Right renal cortex interstitium (tissue), 3 donors: ENCODE results near the gene HDAC11. TPM values are rescaled to one million over a fixed set of nuclear protein-coding genes. Genes with fewer than 3 reads are reported as not detected.
"Not testable (repeated sequence)": the region's sequence is repeated elsewhere in the genome, so short reads cannot be mapped to it uniquely, and the experiment has no call there.

ENCODE experiments used
- DNase-seq, 3 donors: peaks; one replicate each; pipeline ENCODE4 v3.0.0-alpha.2; 2013; ENCODE audit warnings: low read depth in 3 of 3, low spot score in 2 of 3
- polyA plus RNA-seq, 3 donors: library from polyadenylated mRNA; unstranded; fragments of 120-200 nt; gene quantifications; one replicate each; pipeline ENCODE4 v1.2.1, GENCODE V29; 2013; ENCODE audit not compliant: insufficient read length in 3 of 3

Gene HDAC11
- polyA plus RNA-seq, 3 donors = 16.7 to 22.1 (median 17.3) TPM

DNA sequence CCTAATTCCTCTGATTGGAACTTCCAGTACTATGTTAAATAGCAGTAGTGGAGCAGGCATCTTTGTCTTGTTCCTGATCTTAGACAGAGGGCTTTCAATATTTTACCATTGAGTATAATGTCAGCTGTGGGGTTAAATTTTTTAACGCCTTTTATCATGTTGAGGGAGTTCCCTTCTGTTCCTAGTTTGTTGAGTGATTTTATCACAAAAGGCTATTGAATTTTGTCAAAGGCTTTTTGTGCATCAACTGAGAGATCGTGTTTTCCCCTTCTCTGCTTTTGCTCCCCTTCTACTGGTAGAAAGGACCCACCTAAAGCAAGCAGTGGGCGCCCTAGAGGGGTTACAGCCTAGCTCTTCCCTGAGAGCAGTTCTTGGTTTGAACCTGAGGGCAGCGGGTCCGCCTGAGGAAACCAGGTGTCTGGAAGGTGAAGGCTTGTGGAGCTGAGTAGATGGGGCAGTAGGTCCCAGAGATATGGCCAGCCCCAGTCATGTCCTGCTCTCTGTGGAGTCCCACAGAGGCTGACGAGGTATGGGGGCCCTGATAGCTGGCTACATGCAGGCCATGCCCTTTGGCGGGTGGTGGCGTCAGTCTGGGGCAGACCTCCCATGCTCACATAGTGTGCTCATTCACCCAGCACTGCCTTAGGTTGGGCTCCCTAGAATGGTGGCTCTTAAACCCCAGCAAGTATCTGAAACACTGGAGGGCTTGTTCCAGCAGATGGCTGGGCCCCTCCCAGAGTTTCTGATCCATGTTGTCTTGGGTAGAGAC, 11.3 kb downstream of the HDAC11 start:
- DNase-seq = no peak

DNA sequence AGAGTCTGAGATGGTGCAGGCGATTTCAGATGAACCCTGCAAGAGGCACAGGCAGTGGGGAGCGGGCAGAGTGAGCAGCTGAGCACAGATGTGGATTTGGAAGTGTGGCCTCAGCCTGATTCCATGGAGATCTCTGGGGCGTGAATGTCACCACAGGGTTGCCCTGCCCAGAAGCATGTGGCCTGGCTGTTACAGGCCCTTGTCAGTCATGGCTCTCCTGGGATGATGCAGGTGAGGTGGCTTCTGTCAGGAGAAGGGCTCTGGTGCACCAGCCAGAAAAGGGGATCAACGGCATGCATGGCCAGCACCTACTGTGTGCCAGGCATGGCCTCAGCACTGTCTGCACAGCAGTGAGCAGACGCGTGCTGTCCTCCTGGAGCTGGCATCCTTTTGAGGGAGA, 11.9 kb downstream of the HDAC11 start:
- no peak for DNase-seq

DNA sequence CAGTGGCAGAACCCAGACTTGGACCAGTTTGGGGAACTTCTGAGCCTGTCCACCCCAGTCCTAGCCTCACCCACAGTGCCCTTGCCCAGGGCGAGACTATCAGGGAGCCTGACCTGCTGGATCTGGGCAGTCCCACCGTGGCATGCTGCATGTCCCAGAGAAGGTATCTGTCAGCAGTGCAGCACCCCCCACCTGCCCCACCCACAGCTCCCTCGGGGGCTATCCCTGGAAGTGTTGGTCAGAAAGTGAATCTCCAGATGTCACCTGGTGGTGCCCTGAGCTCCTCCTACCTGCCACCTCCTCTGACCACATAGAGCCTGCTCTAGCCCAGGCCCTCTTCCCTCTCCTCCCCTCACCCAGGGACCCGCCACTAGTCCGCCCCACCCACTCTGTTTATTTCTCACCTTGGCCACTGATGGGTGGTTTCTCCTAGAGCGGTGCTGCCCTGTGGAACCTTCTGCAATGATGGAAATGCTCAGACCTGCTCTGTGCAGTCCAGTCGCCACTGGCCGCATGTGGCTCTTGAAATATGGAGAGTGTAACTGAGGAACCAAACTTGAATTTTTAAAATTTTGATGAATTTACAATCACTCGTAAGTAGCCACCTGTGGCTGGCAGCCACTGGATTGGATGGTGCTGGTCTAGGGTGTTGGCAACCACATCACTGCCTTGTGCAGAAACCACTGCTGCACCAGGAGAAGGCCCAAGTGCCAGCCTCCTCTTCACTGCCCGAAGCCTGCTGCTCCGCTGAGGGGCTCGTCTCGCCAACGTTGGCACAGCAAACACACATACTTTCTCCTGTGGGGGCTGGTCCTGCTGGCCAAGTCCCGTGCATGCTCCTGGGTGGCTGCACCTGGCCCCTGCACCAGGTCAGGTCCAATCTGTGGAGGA, 13.1 kb downstream of the HDAC11 start:
- DNase-seq = no peak

- no peak for DNase-seq
Observed at GRCh38 chr3:13493867-13494441, 13.8 kb downstream of the HDAC11 start.

GRCh38 chr3:13494463-13495350, 14.6 kb downstream of the HDAC11 start:
- DNase-seq = no peak

DNA sequence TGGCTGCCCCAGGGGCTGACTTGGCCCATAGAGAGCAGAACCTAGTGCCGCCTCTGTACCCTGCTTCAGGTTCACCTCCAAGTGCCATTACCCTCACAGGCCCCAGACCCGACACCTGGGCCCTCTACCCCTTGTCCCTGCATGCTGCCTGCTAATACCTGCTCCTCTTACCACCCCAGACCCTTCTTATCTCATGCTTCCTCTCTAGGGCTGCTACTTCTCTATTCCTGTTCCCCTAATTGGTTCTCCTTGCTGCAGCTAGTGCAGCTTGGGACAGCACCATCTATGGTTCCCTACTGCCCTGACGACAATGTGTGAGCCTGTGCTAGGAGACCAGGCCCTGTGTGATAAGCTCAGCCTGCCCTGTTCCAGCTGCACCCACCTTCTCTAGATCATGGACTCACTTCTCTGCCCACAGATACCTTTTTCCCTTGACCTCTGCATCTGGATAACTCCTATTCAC, 15.3 kb downstream of the HDAC11 start:
- no peak for DNase-seq

DNA sequence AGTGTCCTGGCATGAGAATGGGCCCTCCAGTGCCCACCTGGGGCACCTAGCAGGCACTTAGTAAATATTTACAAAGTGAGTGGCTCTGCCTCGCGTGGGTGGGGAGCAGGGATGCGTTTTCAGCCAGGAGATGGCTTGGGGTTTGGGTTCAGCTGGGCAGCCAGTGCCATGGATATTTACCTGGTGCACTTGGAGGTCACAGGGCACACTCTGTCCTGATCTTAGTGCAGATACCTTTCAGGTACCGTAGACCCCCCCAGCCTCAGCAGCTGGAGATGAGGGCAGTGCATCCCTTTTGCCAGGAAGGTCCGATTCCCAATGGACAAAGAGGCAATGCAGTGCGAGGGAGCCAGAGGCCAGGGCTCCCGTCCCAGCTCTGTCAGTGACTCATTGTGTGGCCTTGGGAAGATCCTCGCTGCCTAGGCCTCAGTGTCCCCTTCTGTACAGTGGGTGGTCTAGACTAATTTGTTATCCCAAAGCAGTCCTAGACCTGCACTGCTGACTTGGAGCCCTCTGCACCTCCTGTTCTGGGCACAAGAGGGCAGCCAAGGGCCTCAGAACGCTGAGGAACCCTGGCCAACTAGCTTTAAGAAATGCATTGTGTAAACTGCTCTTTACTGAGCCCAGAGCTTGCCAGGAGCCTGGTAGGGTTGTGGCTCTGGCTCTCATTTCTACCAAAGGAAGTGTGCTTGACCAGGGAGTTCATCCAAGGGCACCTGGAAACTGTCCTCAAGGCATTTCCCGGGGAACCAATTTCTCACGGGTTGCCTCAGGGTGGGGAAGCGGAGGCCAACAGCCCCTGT, 16.0 kb downstream of the HDAC11 start:
- DNase-seq = no peak

- no peak for DNase-seq
Observed at GRCh38 chr3:13496879-13497278, 16.8 kb downstream of the HDAC11 start.

GRCh38 chr3:13497386-13497785, 17.3 kb downstream of the HDAC11 start:
- no peak for DNase-seq

DNA sequence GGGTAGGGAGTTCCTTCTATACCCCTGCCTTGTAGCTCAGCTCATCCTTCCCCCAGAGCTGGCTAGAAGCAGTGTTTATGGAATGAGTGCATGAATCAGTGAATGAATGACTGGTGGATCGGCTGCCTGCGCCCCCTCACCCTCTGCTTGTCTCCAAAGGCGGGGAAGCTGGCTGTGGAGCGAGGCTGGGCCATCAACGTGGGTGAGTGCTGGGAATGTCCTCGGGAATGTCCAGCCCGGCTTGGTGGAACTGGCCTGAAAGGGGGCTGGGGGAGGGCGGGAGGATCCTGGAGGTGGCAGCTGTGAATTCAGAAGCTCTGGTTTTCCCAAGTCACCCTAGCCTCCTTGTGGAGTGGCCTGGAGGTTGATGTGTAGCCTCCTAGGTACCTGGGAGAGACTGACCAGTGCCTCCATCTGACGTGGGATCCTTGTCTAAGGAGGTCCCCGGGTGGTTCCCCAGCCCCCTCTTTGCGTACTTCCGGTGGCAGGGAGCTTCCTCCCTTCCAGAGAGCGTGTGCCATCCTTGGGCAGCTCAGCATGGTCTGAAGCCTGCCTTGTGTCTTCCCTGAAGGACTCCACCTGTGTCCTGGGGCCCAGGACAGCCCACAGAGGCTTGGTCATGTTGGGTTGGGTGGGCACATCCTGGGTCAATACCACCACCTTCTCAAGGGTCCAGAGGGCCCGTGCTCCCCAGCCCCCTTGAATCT, 18.4 kb downstream of the HDAC11 start:
- no peak for DNase-seq

GRCh38 chr3:13499246-13499645, 19.1 kb downstream of the HDAC11 start:
- not testable (repeated sequence) for DNase-seq

DNA sequence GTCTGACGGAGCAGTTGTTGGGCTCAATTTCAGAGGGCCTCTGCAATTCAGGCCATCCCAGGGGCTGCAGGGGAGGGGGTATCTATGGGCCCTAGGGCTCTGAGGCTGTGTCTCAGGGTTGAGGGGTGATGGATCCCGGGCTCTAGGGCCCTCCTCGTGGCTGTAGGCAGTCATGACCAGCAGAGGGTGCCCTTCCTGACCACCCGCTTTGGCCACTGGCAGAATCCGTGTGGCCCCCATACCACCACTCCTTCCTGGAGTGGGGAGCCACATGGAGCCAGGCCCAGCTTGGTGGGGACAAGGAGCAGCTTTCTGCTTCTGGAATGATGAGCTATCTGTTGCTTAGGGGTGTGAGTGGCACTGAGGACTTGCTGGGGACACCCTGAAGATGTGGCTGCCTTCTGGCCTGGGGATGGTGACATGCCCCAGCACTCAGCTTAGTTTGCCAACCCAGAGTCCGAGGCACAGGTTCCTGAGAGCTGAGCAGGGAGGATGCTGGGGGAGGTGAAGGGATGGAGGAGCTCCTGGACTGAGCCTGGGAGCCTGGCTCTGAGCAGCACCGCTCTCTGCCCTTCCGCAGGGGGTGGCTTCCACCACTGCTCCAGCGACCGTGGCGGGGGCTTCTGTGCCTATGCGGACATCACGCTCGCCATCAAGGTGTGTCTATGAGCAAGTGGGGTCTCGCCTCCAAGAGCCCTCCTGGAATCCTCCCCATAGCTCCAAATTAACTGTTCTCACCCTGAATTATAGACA, 20.2 kb downstream of the HDAC11 start:
- DNase-seq = no peak

- DNase-seq = no peak
Observed at GRCh38 chr3:13501056-13501455, 20.9 kb downstream of the HDAC11 start.

DNA sequence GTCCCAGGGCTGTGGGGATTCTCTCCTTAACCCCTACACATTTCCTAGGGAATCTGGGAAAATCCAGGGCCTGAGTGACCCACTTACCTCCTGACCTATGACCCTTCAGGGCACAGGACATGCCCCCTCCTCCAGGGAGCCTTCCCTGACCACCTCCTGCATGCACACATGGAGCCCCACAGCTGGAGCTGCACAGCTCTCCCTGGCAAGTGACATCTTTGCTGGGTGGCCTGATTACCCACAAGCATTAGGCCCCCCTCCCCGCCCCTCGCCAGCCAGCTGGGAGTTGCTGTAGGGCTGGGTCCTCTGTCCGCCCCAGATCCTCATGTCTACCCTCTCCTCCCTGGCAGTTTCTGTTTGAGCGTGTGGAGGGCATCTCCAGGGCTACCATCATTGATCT, 21.4 kb downstream of the HDAC11 start:
- DNase-seq = no peak

DNA sequence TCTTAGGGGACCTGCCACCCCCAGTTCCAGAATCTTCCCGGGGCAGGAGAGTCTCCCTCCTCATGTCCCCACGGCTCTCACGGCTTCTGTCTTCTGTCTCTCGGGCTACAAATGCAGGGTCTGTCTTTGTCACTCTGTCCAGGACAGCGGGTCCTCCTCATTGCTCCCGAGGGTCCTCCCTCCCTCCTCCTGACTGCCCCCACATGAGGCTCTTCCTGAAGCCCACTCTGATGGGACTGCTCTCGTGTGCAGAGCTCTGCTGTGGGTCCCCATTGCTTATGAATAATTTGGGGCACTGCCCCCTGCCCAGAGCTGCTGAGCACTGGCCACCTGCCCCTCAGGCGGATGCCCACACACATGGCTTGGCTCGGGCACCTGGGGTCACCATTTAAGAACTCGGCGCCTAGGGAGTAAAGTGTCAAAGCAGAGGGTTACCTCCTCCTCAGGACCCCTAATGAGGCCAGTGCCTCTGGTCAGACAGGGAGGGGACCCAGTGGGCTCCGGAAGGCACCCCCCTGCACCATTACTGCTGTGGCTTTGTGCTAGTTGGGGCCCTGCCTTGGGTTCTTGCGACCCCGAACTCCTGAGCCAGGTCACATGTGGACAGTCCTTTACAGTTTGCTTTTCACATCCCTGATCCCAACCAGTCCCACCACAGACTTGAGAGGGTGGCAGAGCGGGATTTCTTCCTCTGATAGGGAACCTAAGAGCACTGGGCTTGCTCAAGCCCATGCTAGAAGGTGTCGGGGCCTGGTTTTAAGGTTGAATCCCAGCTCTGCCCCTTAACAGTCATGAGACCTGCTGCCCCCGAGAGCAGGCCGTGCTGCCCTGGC, 22.1 kb downstream of the HDAC11 start:
- DNase-seq = no peak

- DNase-seq = no peak
Observed at GRCh38 chr3:13502791-13503060, 22.6 kb downstream of the HDAC11 start.

- DNase-seq = no peak
Observed at GRCh38 chr3:13504161-13504831, 24.2 kb downstream of the HDAC11 start.
